Motor neuron (in vitro differentiated cells): ENCODE measurements around the gene SERPINA3. TPM values are rescaled to one million over a fixed set of nuclear protein-coding genes. Genes with fewer than 3 reads are reported as not detected.

Experiments
- ATAC-seq, 8 experiments: fragments of 200-7000 bp; cut with Tn5 transposase; replicated peaks in 6 of 8; 2 replicates each; pipeline ENCODE4 v1.8.0; 2021; ENCODE audit warnings: mild to moderate bottlenecking in 8 of 8, moderate library complexity in 8 of 8
- H3K27ac ChIP-seq, 2 donors: fragments of 250-450 bp; sonication (Bioruptor Pico); 2 replicates each; pipeline ENCODE4 v1.9.0; 2021; ENCODE audit warnings: antibody characterized with exemption in 2 of 2, mild to moderate bottlenecking in 2 of 2, moderate library complexity in 1 of 2
- H3K4me1 ChIP-seq, 2 donors: fragments of 250-450 bp; sonication (Bioruptor Pico); replicated peaks in 1 of 2; 2 replicates each; pipeline ENCODE4 v1.6.1; 2021; ENCODE audit warnings: antibody characterized with exemption in 2 of 2, mild to moderate bottlenecking in 2 of 2, moderate library complexity in 1 of 2
- H3K4me3 ChIP-seq, 5 donors: fragments of 250-450 bp; sonication (Bioruptor Pico); 2 replicates each; pipeline ENCODE4 v1.9.0; 2021; ENCODE audit warnings: antibody characterized with exemption in 5 of 5, mild to moderate bottlenecking in 5 of 5, moderate library complexity in 4 of 5
- WGBS, 10 experiments: fragments of 450-650 bp; shearing (Covaris generic); methylation state at CpG; one replicate each; pipeline ENCODE4 v1.0.0; 2022; 5-methylcytosine and 5-hydroxymethylcytosine counted together
- in situ Hi-C, 9 experiments: fragments of 400-800 bp; cut with MboI; loops; one replicate each; pipeline ENCODE4 v1.15.0; 2021; ENCODE audit warnings: low sequenced_read_pairs in 9 of 9, low pct_unique_long_range_greater_than_20kb in 2 of 9; ENCODE audit not compliant: unreplicated experiment in 9 of 9
- total RNA-seq, 8 experiments: library from RNA; unstranded; fragments of 300-600 nt; gene quantifications; 2 replicates each; pipeline versions ENCODE4 v1.2.3 to v1.2.4, GENCODE V29; 2022

Gene SERPINA3
- total RNA-seq, result 10 to 100 TPM in 3 of 8 experiments, 1 to 10 TPM in 2, under 1 TPM in 3; 0.27 to 73.5 (median 1.2) TPM

DNA sequence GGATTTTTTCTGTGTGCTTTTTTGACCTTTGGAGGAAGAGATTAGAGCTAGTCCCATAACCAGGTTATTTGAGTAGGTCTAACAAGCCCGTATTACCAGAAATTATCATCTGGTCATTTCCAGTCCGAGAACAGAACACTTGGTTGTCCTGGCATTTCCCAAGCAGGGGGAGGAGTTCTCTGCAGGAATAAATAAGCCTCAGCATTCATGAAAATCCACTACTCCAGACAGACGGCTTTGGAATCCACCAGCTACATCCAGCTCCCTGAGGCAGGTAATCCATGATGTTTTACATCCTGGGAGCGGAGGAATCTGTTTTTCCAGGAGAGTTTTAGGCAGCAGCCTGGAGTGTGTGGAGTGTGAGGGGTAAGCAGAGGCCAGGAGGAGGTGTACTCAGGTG is at the start of gene SERPINA3:
TSS of gene SERPINA3 (plus strand) at position 218 of the 400 bp plus-strand sequence. CDS start 2,051 bp downstream, outside the sequence.
- ATAC-seq, result peak in 6 of 8 experiments; percentile 5 to 55 (median 46)
- H3K27ac ChIP-seq, result no peak within 1 kb of the TSS
- H3K4me3 ChIP-seq, result no peak within 1 kb of the TSS
- WGBS, 10 experiments, result 21 to 100% (median 62%) methylated on average over 1 to 3 of the region's 4 CpGs; no CpG with 5 or more reads in 4 of the 10 experiments
- peaks cover 12 to 13% of the 10 kb centered on the region in 2 donors for H3K4me1 ChIP-seq
- in situ Hi-C loops, result no loop called here

DNA sequence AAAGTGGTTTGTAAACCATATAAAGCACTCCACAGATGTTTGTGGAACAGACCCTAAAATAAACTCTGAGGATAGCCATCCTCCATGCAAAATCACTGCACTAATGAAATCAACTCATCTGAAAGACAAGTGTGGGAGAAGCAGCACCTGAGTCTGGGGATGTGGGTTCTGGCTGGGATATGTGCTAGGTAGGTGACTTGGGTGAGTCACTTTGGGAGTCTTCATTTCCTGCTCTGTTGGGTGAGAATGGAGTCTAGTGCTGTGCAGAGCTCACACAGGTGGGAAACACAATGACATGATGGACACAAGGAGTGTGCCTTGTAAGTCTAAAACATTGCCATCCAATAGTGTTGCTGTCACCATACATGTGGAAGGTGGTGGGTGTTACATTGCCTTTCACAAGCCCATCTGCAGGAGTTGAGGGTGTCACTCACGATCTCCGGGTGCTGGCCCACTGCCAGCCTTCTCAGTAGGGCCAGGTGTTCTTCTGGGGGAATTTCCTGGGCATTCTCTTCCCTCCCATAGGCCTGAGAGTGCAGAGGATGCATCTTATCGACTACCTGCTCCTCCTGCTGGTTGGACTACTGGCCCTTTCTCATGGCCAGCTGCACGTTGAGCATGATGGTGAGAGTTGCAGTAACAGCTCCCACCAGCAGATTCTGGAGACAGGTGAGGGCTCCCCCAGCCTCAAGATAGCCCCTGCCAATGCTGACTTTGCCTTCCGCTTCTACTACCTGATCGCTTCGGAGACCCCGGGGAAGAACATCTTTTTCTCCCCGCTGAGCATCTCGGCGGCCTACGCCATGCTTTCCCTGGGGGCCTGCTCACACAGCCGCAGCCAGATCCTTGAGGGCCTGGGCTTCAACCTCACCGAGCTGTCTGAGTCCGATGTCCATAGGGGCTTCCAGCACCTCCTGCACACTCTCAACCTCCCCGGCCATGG is 49.0 kb upstream of the SERPINA3 start:
- no peak overlapping the region for H3K4me3 ChIP-seq
- no peaks in the 10 kb centered on the region for H3K4me1 ChIP-seq
- no peak overlapping the region for H3K27ac ChIP-seq
- WGBS, 10 experiments, result 20 to 100% (median 73%) methylated on average over 1 to 8 of the region's 16 CpGs; no CpG with 5 or more reads in 4 of the 10 experiments
- no peak for ATAC-seq
- in situ Hi-C loops, result no loop called here

DNA sequence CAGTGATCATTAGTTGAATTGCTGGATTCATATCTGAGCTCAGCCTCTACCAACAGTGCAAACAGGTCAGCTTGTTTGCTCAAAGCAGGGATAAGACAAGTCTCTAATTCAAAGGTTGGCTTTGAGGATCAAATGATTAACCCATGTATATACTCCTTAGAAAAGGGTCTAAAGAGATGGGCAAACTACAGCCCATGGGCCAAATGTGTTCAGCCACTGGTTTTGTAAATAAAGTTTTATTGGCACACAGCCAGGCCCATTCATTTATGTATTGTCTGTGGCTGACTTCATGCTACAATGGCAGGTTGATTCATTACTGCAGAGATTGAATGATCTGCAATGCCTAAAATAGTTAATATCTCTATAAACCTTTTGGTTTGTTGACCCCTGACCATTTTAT is 47.8 kb upstream of the SERPINA3 start:
- H3K4me1 ChIP-seq, result no peaks in the 10 kb centered on the region
- no peak for ATAC-seq
- in situ Hi-C loops, result no loop called here
- no peak overlapping the region for H3K27ac ChIP-seq
- no peak overlapping the region for H3K4me3 ChIP-seq

DNA sequence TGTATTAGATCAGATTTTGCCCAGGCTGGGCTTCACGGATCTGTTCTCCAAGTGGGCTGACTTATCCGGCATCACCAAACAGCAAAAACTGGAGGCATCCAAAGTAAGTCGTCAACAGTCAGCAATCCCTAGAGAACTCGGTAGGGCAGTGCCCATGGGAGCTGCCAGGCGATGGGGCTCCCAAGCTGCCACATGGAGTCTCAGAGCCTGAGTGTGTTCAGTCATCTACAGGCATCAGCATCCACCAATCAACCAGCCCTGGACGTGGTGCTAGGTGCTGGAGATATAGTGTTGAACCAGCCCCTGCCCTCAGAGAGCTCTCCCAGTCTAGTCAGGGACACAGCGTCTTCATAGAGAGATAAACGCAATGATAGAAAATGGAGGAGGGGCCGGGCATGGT is 44.0 kb upstream of the SERPINA3 start:
- no peaks in the 10 kb centered on the region for H3K4me1 ChIP-seq
- no peak overlapping the region for H3K4me3 ChIP-seq
- in situ Hi-C loops, result no loop called here
- whole genome bisulfite sequencing, 10 experiments, result 48 to 92% (median 81%) methylated on average over 2 to 9 of the region's 9 CpGs; no CpG with 5 or more reads in 5 of the 10 experiments
- ATAC-seq, result no peak
- no peak overlapping the region for H3K27ac ChIP-seq

DNA sequence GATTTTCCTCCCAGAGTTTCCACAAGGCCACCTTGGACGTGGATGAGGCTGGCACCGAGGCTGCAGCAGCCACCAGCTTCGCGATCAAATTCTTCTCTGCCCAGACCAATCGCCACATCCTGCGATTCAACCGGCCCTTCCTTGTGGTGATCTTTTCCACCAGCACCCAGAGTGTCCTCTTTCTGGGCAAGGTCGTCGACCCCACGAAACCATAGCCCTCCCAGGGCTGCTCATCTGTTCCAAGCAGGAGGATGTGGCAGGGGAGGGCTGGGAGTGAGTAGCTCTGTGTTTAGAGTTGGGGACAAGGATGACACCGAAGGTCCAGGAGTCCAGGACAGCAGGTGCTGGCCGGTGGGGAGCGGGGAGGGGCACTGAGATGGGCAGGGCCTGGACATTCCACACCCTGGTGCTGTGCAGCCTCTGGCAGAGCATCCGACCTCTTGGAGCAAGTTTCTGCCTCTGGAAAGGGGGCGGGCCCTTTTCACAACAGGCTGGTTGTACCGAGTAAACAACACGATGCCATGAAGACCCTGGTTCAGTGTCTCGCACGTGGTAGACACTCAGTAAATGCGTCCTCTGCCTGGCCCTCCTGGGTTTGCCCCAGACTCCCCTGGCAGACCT is 42.7 kb upstream of the SERPINA3 start:
- Histone ChIP-seq H3K27ac (no peak overlapping the region), H3K4me3 (no peak overlapping the region), H3K4me1 (peaks cover 11 to 12% of the 10 kb centered on the region in 2 donors)
- WGBS, 10 experiments, result 40 to 100% (median 88%) methylated on average over 1 to 8 of the region's 20 CpGs; no CpG with 5 or more reads in 3 of the 10 experiments
- no peak for ATAC-seq
- in situ Hi-C loops, result no loop called here

DNA sequence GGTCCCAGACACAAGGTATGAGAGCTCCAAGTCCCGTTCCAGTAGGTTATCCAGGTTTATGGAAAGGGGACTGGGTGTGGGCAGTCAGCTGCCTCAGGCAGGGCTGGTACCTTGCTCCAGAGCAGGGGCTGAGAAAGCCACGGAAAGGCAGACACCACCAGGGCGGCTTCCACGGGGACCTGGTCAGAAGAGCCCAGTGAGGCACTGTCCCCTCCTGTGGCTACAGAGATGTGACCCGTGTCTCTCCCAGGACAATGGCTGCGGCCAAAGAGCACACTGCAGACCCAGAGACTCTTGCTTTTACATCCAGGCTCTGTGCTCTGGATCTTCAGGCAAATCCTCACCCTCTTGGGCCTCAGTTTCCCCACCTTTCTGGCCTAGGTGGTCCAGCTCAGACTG is 42.2 kb upstream of the SERPINA3 start:
- in situ Hi-C loops, result no loop called here
- 67% methylated on average over 2 of the region's 6 CpGs; no CpG with 5 or more reads in 9 of the 10 experiments for WGBS, 10 experiments
- Histone ChIP-seq H3K4me1 (peaks cover 13% of the 10 kb centered on the region in 2 donors), H3K4me3 (no peak overlapping the region), H3K27ac (no peak overlapping the region)
- no peak for ATAC-seq

DNA sequence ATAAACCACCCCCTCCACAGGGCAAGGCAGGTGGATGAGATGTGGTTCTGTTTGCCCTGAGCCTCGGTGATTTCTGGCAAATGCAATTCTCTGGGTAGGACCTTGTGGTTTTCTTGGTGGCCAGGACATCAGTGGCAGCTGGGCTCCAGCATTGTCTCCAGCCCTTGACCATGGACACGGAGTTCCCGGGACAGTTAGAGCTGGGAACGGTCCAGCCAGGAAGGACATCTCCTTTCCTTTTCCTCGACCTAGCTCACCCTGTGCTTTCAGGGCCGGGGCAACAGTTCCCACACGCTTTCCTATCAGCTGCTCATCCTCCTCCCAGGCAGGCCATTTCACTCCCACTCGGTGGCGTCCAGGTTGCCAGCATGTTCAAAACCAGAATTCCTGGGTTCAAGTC is 41.8 kb upstream of the SERPINA3 start:
- 64 to 100% methylated on average over 3 to 4 of the region's 9 CpGs; no CpG with 5 or more reads in 8 of the 10 experiments for WGBS, 10 experiments
- in situ Hi-C loops, result no loop called here
- no peak overlapping the region for H3K4me3 ChIP-seq
- H3K27ac ChIP-seq, result no peak overlapping the region
- no peak for ATAC-seq
- peaks cover 13% of the 10 kb centered on the region in 2 donors for H3K4me1 ChIP-seq

DNA sequence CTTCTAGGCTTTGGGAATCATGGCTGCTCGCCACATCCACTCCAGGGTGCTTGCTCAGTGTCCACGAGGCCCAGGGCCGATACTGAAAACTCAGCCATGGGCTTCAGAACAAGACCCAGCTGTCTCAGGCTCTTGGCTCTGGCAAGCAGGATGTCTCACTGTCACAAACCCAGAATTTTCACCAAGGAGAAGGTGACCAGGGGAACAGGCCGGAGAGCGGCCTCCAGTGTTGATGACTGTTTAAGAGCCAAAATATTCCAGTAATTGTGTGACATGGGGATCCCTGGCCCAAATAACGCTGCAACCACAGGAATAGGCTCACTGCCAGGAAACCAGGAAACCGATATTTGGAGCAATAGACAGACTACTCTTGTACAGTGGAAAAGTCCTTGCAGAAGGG is 40.8 kb upstream of the SERPINA3 start:
- in situ Hi-C loops, result no loop called here
- 0 to 100% (median 100%) methylated on average over 1 to 3 of the region's 7 CpGs; no CpG with 5 or more reads in 3 of the 10 experiments for WGBS, 10 experiments
- Histone ChIP-seq H3K27ac (no peak overlapping the region), H3K4me3 (no peak overlapping the region), H3K4me1 (peaks cover 13% of the 10 kb centered on the region in 2 donors)
- no peak for ATAC-seq

DNA sequence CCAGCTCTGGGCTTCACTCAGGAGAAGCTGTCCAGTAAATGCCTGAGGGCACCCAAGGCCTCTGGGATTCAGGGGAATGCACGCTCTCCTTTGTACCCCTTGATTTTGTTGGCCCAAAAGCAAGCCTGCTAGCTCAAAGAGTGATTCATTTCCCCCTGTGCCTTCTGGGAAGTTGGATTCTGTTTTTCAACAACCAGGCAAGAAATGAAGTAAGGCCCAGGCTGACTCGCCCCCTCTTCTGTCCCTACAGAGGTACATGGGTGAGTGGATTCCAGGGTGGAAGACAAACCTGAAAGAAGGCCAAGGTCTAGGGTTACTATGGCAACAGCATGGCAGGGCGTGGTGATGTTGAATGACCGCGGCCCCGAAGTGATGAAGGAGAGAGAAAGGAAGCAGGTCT is 40.2 kb upstream of the SERPINA3 start:
- 20 to 88% (median 77%) methylated on average over 1 to 6 of the region's 6 CpGs; no CpG with 5 or more reads in 4 of the 10 experiments for WGBS, 10 experiments
- Histone ChIP-seq H3K4me1 (peaks cover 13% of the 10 kb centered on the region in 2 donors), H3K4me3 (no peak overlapping the region), H3K27ac (no peak overlapping the region)
- peak in 1 of 8 experiments; percentile 24 for ATAC-seq
- in situ Hi-C loops, result no loop called here

DNA sequence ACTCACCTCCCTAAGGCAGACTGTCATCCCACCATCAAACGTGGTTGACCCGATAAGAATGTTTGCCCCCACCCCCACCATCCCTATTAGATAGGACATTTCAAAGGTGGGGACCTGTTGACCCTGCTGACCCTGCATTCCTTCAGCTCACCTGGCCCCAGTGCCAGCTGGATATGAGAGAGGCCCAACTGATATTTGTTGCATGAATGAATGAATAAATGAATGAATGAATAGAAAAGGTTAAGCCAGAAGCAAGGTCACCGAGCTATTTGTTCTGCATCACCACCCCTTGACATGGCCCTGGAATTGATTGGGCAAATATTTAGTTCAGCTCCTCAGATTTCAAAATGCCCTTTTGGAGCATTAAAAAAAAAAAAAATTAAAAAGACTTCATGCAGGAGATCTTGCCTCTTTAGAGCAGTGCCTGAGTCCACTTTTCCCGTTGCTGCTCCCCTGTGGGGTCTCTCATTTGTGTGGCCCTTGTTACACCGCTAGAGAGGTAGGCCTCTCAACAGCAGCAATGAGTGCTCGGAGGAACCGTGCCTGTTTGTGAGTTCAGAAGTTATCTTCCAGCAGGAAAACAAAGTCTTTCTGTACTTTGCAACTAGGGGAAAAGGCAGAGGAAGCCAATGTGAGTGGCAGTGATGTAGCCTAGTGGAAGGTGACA is 39.4 kb upstream of the SERPINA3 start:
- in situ Hi-C loops, result no loop called here
- ATAC-seq, result no peak
- 33 to 100% (median 82%) methylated on average over 1 to 6 of the region's 7 CpGs; no CpG with 5 or more reads in 2 of the 10 experiments for whole genome bisulfite sequencing, 10 experiments
- Histone ChIP-seq H3K27ac (no peak overlapping the region), H3K4me3 (no peak overlapping the region), H3K4me1 (peaks cover 13% of the 10 kb centered on the region in 2 donors)

DNA sequence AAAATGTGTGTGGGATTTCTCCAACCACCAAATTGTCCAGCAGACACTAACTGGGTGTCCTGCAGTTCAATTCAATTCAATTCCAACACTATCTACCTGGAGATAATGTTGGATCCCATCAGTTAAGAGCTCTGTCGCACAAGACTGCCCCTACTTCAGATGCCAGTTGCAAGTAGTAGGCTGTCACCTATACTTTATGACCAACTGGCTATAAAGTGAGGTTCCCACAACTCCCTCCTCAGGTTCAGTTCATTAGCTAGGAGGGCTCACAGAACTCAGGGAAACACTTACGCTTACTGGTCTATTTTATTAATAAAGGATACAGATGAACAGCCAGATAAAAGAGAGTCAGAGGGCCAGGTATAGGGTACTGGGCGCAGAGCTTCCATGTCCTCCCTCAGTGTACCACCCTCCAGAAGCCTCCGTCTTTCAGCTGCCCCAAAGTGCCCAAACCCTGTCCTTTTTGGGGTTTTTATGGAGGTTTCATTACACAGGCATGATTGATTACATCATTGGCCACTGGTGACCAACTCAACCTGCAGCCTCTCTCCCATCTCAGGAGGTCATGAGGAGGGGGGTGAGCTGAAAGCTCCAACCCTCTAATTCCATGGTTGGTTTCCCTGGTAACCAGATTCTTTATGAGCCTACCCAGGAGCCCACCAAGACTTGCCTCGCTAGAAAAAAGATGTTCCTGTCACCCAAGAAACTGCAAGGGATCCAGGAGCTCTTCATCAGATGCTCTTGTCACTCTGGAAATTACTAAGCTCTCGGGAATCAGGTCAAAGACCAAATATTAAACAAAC is 38.5 kb upstream of the SERPINA3 start:
- in situ Hi-C loops, result no loop called here
- H3K4me1 ChIP-seq, result peaks cover 13% of the 10 kb centered on the region in 2 donors
- peak in 5 of 8 experiments; percentile 40 to 78 (median 60) for ATAC-seq
- WGBS, 10 experiments, result 22 to 86% (median 50%) methylated on average over 1 to 5 of the region's 6 CpGs; no CpG with 5 or more reads in 1 of the 10 experiments
- H3K4me3 ChIP-seq, result no peak overlapping the region
- H3K27ac ChIP-seq, result no peak overlapping the region

DNA sequence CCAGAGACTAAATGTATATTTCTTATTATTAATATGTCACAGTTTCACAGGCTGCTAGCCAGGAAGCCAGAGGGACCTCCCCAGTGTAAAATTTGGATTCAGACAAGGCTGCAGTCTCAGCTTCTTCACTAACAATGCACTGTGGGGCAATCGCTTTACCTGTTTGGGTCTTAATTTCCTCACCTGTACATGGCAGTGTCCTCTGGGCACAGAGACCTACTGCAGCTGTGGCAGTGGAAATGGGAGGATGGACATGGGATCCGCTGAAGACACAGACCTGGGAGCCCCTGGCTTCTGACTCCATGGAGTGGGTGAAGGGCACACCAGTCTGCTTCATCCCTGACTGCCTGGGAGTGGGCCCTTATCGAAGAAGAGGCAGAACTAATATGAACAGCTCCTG is 37.9 kb upstream of the SERPINA3 start:
- WGBS, 10 experiments, result 55 to 100% (median 81%) methylated on average over 1 to 3 of the region's 3 CpGs; no CpG with 5 or more reads in 6 of the 10 experiments
- peaks cover 13% of the 10 kb centered on the region in 2 donors for H3K4me1 ChIP-seq
- ATAC-seq, result no peak

More for the DNA sequence above, 37.9 kb upstream of the SERPINA3 start:
- Histone ChIP-seq H3K4me3 (no peak overlapping the region), H3K27ac (no peak overlapping the region)
- in situ Hi-C loops, result no loop called here
